HUDEP-2 (cell line): ENCODE results near the gene KDM2A.

Source experiments
- DNase-seq, 76 experiments: peaks; one replicate each; lab custom pipeline; 2025; ENCODE audit not compliant: unreplicated experiment in 76 of 76; lab: John Stamatoyannopoulos, UW

The KDM2A gene

GRCh38 chr11:67270256-67271204 lies 151.5 kb downstream of the KDM2A start:
- DNase-seq: no peak

- DNase-seq: no peak
Observed at GRCh38 chr11:67271205-67271540, 152.1 kb downstream of the KDM2A start.

- no peak for DNase-seq
Observed at GRCh38 chr11:67271541-67272284, 152.7 kb downstream of the KDM2A start.

- no peak for DNase-seq
Observed at GRCh38 chr11:67272327-67273259, 153.5 kb downstream of the KDM2A start.

GRCh38 chr11:67273260-67273990 lies 154.4 kb downstream of the KDM2A start:
- DNase-seq: no peak

GRCh38 chr11:67274768-67275605 lies 155.9 kb downstream of the KDM2A start:
- DNase-seq: no peak

- DNase-seq: peak in 4 of 76 experiments; percentile 14 to 33 (median 17)
Observed at GRCh38 chr11:67275606-67276409, 156.7 kb downstream of the KDM2A start.

- peak in 70 of 76 experiments; percentile 22 to 86 (median 61) for DNase-seq
Observed at GRCh38 chr11:67276781-67277230, 157.7 kb downstream of the KDM2A start.

- peak in 74 of 76 experiments; percentile 42 to 92 (median 84) for DNase-seq
Observed at GRCh38 chr11:67277231-67277961, 158.3 kb downstream of the KDM2A start.

- DNase-seq: no peak
Observed at GRCh38 chr11:67278135-67278938, 159.3 kb downstream of the KDM2A start.

- DNase-seq: no peak
Observed at GRCh38 chr11:67278939-67279588, 160.0 kb downstream of the KDM2A start.

GRCh38 chr11:67279589-67280340 lies 160.7 kb downstream of the KDM2A start:
- DNase-seq: no peak

GRCh38 chr11:67280341-67280787 lies 161.3 kb downstream of the KDM2A start:
- no peak for DNase-seq

- no peak for DNase-seq
Observed at GRCh38 chr11:67280788-67281551, 161.9 kb downstream of the KDM2A start.
